ENCODE results near the gene SOX3. TPM values are rescaled to one million over a fixed set of nuclear protein-coding genes. Genes with fewer than 3 reads are reported as not detected.
A peak's percentile ranks its signal among the peaks of the same experiment; 100 is the strongest.

Gene SOX3
- under 1 TPM in 1 of 3 donors, not detected in 2; 0.06 TPM for polyA plus RNA-seq (ENCODE audit: insufficient read length in 3 of 3)
- long read RNA-seq, donor 1: 0 reads
- long read RNA-seq, donor 2, partial matches to known transcripts: 0 of 1 reads
- long read RNA-seq, donor 2, other reads (novel, unspliced or antisense): 0 of 1 reads
- long read RNA-seq, donor 3: 0 reads
- long read RNA-seq, donor 4: 0 reads
- long read RNA-seq, donor 5: 0 reads
- long read RNA-seq, donor 6: 0 reads
- long read RNA-seq, donor 7: 0 reads
- long read RNA-seq, donor 8: 0 reads
- long read RNA-seq, donor 9: 0 reads
- long read RNA-seq, donor 10: 0 reads
- long read RNA-seq, donor 11, partial matches to known transcripts: 0 of 1 reads
- long read RNA-seq, donor 11, other reads (novel, unspliced or antisense): 0 of 1 reads
- long read RNA-seq, donor 12: 0 reads
- long read RNA-seq, donor 13: 0 reads
- long read RNA-seq, donor 14, partial matches to known transcripts: 0 of 1 reads
- long read RNA-seq, donor 14, other reads (novel, unspliced or antisense): 0 of 1 reads
- long read RNA-seq, donor 15: 0 reads
- long read RNA-seq, donor 16: 0 reads

DNA sequence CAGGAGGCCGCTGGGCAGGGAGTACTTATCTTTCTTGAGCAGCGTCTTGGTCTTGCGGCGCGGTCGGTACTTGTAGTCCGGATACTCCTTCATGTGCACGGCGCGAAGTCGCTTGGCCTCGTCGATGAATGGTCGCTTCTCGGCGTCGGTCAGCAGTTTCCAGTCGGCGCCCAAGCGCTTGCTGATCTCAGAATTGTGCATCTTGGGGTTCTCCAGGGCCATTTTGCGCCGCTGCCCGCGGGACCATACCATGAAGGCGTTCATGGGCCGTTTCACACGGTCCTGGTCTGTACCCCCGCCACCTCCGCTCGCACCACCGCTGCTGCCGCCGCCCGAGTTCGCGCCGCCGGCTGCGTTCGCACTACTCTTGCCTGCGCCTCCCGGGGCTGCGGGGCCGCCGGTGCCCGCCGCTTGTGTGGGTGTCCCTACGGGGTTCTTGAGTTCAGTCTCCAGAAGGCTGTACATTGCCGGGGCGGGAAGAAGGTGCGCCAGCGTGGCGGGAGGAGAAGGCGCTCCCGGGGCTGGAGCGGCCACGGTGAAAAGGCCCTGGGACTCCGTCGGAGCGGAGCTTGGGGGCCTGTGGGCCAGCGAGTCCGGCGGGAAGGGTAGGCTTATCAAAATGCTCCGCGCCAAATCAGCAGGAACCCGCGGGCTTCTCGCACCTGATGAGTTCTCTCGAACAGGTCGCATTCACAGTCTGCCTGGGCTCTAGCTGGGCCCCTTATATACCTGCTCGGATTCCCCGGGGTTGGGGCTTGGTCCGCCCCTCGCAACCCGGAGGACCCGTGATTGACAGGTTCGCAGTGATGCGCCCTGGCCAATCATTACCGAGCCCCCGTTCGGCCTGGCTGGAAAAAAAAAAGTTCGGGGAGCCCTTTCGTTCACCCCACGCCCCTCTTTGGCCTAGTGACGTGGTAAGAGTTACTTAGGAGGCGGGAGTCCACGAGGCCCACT is at the start of gene SOX3:
SOX3 (minus strand) TSS at position 699 of the 954 bp plus-strand sequence; CDS start at position 690, 9 bp downstream.
- no peak for DNase-seq

DNA sequence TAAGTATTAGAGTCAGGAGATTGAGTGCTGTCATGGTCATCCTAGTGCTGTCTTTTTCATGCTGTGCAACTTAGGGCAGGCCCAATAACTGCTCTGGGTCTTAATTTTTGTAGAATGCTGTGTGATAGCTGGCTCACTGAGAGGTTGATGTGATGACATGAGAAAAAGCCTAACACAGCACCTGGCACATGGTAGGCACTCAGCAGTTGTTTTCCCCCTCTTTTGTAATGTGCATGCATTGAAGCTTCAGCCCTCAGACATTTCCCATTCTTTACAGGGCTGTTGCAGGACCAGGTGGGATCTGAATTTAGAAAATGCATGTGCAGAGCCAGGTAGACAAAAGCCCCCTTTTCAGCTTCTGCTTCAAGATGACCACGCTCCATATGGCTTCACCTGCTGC is 44.1 kb upstream of the SOX3 start:
- DNase-seq: no peak

DNA sequence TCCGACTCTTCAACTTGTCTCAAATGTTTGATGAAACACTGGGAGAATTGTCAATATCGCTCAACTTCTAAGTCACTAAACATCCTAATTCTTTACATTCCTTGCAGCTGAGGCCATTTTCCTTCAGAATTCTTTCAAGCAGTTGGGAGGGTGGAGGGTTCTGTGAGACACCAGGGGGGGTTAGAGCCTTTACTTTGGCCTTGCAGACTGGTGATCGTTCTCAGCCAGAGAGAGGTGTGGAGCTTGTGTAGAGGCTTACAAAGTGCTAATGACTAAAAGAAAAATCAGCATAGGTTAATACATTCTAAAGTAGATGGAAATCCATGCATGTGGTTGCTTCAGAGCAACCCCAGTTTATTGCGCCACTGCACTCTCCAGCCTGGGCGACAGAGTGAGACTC is 21.3 kb upstream of the SOX3 start:
- no peak for DNase-seq

DNA sequence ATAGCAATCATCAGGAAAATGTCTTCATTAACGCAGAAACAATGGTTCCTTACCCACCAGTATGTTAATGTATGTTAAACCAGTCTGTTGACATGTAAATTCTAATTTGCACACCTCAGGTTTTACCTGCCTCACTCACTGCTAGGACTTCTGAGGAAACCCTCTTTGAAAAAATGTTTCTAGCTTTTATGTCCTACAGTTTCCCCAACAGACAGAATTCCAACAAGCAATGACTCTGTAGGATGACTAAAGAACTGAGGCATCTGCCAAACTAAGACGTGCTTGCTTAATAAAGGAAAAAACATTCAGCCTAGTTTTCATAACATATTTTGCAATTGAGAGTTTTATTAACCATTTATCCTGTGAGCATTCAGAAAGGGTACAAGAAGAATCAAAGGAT is 20.6 kb upstream of the SOX3 start:
- DNase-seq: no peak

- no peak for DNase-seq
These were observed 19.7 kb upstream of the SOX3 start for GRCh38 chrX:140524556-140524955.

- no peak for DNase-seq
These were observed 16.5 kb upstream of the SOX3 start for GRCh38 chrX:140521393-140521792.

DNA sequence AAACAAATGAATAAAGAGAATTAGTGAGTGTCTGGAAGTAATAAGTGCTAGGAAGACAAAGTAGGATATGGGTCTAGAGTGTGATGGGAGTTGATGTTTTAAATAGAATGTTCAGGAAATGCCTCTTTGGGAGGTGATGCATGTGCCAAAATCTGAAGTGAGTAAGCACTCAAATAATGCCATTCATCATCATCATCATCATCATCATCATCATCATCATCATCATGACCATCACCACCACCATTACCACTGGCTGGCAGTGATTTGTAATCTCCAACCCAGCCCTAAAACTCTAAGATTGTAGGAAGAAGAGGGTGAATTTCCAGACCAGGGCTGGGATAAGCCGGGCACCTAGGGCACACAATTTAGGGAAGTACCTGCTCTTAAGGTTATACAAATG is 9.7 kb upstream of the SOX3 start:
- no peak for DNase-seq

DNA sequence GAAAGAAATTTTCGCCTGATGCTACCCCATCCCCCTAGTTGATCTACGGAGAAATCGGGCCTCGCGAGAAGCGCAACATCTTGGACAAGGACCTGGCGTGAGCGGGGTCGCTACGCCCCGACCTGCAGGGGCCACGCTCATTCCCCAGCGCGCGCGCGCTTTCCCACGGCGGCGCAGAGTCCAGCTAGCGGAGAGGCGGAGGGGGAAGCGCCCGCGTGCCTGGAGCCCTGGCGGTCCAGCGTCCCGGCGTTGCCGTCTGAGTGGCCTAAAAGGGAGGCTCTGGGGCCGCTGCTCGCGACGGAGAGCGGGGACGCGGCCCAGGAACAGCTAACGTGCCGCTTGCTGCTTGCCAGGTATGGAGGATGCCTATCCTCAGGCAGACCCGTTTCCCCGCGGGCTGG is 6.0 kb upstream of the SOX3 start:
- no peak for DNase-seq

- no peak for DNase-seq
These were observed 5.4 kb upstream of the SOX3 start for GRCh38 chrX:140510306-140510676.

- no peak for DNase-seq
These were observed 4.8 kb upstream of the SOX3 start for GRCh38 chrX:140509468-140510305.

- no peak for DNase-seq
These were observed 4.1 kb upstream of the SOX3 start for GRCh38 chrX:140508958-140509357.

DNA sequence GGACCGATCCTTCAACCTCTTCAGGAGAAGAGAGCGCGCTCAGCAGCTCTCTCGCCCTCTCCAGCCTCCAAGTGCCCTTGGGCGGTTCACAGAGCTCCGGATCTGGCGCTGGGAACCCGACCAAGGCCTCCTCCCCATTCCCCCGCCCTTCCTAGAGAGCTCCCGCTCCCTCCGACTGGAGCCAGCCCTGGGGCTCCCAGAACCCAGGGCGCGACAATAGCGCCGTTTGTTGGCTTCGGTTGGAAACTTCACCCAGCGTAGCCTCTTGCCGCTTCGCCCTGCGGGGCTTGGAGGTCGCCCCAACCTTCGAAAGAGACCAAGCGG is 3.1 kb upstream of the SOX3 start:
- no peak for DNase-seq

DNA sequence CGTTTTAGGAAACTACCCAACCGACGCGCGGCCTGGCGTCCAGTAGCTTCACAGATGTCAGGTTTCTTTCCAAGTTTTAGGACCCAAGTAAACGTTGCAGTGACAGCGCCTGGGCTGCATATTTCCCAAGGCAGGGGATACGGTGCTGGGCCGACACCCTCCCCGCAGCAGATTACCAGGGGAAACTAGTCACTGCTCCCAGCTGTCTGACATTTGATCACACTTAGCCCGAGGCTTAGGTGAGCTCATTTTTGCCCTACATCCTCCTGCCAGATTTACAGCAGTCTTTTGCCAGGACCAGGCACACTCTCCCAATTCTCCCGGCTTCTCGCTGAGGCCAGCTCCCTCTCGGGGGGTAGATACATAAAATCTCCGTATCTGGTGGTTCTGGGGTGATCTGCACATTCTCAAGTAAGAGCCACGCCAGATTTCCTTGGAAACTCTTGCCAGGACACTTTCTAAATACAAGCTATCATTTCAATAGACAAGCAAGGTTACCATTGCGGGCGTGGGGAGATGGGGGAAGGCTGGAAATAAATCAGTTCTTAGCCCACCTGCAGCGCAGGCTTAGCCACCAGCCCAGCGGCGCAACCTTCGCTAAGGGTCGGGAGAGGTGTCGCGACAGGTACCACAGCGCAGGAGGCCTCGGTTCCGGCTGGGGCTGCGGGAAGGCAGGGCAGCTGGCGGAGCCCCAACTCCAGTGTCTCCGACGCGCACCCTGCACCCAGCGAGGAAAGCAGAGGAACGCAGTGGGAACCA is 2.5 kb upstream of the SOX3 start:
- DNase-seq: no peak

- no peak for DNase-seq
These were observed 810 bp upstream of the SOX3 start for GRCh38 chrX:140505421-140506337.

GRCh38 chrX:140503714-140504351 is 1.0 kb downstream of the SOX3 start:
- peak; percentile 23 for DNase-seq

DNA sequence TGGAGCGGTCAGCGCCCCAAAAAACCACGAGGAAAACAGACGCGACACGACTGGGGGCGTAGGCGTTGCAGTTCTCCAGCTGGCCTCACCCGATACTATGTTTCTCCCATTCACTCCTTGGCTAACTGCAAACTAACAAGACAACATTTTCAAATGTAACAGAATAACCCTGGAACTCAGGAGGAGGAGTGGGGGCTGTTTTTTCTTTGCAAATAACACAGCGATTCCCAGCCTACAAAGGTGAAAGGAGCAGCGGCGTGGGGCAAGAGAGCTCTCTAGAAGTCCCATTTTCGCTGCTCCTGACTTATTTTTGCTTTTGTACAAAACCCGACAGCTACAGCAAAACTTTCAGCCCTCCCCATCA is 1.6 kb downstream of the SOX3 start:
- DNase-seq: no peak

DNA sequence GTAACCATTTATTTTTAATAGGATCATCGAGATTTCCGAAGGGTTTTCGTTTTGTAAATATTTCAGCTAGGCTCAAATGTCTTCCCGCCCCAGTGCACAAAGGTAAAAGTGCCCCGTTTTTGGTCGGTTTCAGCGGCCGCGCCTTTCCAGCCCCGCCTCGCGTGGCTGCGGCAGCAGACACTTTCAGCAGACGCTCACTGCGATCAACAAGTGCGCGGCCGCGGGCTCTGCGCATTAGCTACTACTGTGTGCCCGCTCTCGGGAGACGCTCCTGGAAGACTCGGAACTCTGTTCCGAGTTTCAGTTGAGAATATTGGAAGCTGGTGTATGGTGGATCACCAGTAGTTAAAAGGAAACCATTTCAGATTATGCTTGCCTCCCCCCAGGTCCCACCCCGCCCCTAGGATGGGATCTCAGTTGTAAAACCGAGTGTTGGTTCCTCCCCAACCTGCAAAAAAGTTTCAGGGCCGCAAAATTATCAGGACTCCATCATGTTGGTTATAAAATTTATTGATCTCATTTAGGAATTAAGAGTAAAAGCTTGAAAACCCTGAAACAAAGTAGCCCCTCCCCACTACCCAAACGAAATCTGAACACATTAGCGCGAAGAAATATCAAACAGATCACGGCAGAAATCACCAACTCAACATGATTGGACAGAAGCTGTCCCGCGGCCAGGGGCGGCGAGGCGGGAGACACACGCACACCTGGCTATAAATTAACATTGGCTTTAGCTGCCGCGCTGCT is 2.2 kb downstream of the SOX3 start:
- no peak for DNase-seq

- no peak for DNase-seq
These were observed 2.9 kb downstream of the SOX3 start for GRCh38 chrX:140501940-140502468.

DNA sequence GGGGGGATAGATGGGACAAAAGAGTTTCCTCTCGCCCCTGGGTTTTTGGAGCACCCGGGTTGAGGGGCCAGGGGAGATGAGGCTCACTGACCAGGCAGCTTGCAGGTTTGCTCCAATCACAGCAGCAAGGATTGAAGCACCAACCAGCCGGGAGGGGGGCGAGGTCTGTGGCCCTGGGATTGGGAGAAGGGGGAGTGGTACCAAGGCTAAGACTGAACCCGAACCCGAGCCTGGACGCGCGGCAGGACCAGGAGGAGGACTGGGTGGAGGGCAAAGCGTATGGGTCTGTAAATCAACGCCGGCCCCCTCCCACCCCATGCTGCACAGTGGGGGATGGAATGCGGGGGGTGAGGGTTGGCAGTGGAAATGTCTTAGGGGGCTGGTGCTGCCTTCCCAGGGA is 3.5 kb downstream of the SOX3 start:
- DNase-seq: no peak
